NOMO-1 treated with DMSO at 0.1 percent for 48 hours (cell line): Measurements from ENCODE around the gene TPRG1.

Source experiments
- DNase-seq: peaks from one replicate; lab custom pipeline; 2025; ENCODE audit not compliant: unreplicated experiment; lab: John Stamatoyannopoulos, UW

TPRG1 gene

DNA sequence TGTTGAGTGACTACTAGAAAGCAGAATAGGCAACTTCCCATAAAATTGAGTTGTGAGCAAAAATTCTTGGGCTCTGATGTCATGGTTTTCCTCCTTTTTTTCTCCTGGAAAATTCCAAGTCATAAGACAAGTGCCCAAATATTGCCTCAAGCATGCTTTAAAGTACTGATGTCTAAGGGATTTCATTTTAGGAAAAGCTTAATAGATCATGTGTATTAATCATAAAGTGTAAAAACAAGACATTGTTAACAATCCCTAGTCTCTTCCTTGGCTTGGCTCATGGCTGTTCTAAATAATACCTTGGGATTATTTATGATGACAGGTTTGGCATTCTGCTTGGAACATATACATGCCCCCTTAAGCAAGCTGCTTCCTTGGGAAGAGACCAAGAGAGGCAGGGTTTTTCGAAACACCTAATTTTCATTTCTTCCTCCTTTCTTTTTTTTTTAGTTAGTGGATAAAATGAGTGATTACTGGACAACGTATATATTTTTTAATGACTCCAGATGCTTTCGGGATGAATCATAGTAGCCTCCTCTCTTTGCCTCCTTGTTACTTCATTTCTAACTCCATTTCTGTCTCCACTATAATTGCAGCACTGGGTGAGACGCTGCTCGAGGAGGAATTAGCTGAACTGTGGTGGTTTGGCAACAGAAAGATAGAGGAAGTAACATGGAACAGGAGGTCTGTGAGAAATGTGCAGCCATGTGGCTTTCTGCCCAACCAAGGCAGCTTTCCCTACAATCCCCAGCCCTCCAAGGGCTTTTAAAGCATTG, 104.9 kb downstream of the TPRG1 start:
- DNase-seq = peak; percentile 100

DNA sequence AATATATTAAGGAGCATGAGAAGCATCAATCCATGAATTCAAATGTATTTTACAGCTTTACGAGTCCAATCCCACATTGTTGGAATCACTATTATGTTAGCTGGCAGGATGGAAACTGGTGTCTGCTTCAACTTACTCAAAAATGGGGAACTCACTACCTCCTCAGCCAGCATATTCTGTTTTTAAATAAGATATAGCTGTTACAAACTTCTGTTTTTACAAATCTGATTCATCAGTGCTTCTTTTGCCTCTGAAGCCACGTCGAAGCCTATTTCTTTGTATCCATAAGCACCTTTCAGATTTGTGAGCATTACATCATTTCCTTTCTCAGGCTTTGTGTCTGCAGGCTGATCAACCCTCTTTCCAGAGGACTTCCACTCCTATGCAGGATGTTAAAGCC, 105.9 kb downstream of the TPRG1 start:
- peak; percentile 77 for DNase-seq

DNA sequence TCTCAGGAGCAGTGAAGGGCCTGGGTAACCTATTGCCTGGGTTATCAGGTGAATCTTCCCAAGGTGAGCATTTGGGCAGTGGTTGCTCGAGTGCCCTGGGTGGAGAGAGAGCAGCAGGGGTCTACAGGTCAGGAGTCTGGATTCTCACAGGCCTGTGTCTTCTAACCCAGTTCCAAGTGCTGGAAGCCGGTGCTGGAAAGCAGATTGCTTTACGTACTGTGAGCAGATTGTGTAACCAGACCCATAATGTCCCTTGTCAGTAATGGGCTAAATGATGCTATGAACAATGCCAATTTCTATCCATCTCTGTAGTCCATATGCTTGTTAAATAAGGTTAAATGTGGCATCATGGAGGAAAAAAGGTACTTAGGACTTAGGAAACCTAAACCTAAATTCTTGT, 106.5 kb downstream of the TPRG1 start:
- no peak for DNase-seq

- DNase-seq = no peak
Observed at GRCh38 chr3:189282189-189282588, 110.4 kb downstream of the TPRG1 start.

- no peak for DNase-seq
Observed at GRCh38 chr3:189282741-189283140, 111.0 kb downstream of the TPRG1 start.

- DNase-seq = peak; percentile 21
Observed at GRCh38 chr3:189286188-189286587, 114.4 kb downstream of the TPRG1 start.

- DNase-seq = no peak
Observed at GRCh38 chr3:189286916-189287315, 115.1 kb downstream of the TPRG1 start.

DNA sequence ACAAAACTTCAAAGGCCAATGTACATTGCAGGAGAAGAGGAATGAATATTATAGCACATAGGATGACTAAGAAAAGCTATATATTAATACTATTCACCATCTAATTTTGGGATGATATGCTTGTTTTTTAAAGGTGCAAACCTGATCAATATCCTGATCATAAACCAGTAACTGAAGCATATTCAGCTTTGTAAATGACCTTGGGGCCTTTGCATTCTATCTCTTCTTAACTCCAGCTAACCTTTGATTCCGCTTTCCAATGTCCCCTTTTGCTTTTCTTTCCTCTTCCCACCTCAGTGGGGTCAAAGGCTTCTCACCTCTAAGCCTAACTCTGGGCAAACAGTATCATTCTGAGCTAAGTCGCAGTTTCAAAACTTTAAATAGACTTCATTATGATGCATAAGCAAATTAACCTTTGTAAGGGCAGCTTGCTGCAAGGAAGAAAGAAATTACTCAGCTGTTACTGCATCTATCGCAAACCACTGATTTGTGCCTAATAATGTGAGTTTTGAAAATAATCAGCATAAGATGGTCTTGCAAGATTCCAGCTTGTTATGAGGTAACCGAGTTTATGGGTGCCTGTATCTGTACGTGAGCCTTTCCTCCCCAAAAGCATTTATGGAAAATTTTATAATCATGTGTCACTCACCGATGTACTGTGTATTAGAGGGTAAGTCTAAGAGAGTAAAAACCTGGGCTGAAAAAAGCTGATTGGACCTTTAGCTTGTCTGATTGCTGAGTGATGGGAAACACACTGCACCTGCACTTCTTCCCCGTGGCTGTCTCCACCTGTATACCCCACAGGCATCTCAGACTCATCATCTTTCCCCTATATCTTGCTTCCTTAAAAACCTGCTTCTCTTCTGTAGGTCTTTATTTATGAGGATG, 116.8 kb downstream of the TPRG1 start:
- no peak for DNase-seq

- DNase-seq = no peak
Observed at GRCh38 chr3:189289251-189289650, 117.5 kb downstream of the TPRG1 start.

- DNase-seq = peak; percentile 33
Observed at GRCh38 chr3:189292667-189293484, 121.1 kb downstream of the TPRG1 start.

- no peak for DNase-seq
Observed at GRCh38 chr3:189294649-189295048, 122.9 kb downstream of the TPRG1 start.

DNA sequence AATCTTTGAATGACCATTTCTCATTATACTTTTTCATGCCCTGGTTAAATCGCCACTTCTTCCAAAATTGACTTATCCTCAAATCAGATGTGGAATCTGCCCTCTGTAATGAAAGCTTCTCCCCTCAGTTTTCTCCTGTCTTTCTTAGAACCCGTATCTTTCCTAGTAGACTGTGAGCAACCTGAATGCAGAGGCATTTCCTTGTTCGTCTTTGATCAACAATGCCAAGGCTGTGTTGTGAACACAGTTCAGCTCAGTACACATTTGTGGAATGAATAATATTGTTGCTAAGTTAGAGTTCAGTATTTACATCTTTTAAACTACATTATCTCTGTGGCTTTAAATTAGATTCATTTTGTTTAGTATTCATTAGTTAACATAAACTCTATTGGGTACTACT, 123.3 kb downstream of the TPRG1 start:
- no peak for DNase-seq

- no peak for DNase-seq
Observed at GRCh38 chr3:189297932-189298331, 126.2 kb downstream of the TPRG1 start.

DNA sequence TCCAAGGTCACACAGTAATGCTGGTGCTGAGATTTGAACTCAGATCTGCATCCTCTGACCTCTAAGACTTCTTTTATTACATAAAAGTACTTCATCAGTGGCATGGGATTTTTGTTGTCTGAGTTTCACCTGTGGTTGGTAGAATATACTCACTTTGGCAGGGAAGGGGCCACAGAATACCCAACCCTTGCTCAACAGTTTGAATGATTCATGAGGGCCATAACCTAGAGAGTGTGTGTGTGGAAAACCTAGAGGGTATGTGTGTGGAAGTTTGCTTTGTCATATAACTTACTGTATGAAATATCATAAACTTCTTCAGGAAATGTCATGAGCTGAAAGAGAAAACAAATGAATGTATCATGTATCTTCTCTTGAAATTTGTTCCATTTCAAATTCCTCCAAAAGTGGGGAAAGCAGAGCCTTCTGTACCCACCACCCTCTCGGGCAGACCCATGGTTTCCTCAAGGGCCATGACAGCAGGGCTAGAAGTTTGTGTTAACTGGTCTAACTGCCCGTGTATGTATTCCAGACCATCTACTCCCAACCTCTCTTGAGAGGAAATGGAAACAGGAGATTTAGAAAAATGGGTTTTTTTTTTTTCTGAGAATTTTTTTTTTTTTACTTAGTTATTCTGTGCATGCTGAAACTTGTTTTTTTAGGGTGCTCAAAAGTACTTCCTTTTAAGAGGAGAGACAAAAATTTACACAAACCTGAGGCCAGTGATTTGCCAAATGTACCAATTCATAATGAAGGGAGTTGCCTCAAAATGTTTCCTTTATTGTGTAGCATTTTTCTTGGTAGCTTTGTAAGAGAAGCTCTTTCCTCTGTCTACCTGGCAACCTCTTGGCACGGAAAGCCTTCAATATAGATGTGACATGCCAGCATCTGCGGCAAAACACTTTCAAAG, 127.0 kb downstream of the TPRG1 start:
- DNase-seq = peak; percentile 56

- DNase-seq = no peak
Observed at GRCh38 chr3:189300345-189300744, 128.6 kb downstream of the TPRG1 start.

- DNase-seq = no peak
Observed at GRCh38 chr3:189301479-189301878, 129.7 kb downstream of the TPRG1 start.

DNA sequence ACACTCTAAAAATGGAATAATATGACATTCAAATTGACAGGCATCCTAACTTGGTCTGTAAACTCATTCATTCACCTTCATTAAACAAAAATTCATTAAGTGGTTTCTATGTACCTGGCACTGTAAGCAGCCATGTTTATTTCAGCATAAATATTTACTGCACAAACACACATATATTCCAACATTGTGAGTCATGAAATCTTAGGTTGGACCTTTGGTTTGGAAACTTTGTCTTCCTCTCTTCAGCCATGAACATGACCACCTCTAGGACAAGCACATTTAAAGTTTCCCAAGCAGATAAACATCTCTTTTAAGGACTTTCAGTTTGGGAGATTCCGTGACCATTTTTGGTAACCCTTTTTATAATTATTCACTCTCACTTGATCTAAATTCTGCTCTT, 131.8 kb downstream of the TPRG1 start:
- no peak for DNase-seq

GRCh38 chr3:189304465-189305351, 132.9 kb downstream of the TPRG1 start:
- no peak for DNase-seq

GRCh38 chr3:189305412-189305811, 133.6 kb downstream of the TPRG1 start:
- DNase-seq = no peak
